Ovary (tissue), 9 donors: Measurements from ENCODE around the gene RYR3. TPM values are rescaled to one million over a fixed set of nuclear protein-coding genes. Genes with fewer than 3 reads are reported as not detected.

Source experiments
- DNase-seq, 5 donors: peaks; one replicate each; pipeline ENCODE4 v3.0.0-alpha.2; 2019 to 2020
- H3K27ac ChIP-seq, 2 donors: fragments of 200-600 bp; one replicate each; pipeline versions ENCODE4 v1.5.1 to v1.8.0; 2019 to 2022
- H3K27me3 ChIP-seq: fragments of 200-600 bp; one replicate; pipeline ENCODE4 v1.8.0; 2022
- H3K36me3 ChIP-seq: fragments of 200-600 bp; sonication (generic); one replicate; pipeline ENCODE4 v1.5.1; 2019
- H3K4me1 ChIP-seq: one replicate; pipeline ENCODE4 v1.8.1; 2013; ENCODE audit warnings: mild to moderate bottlenecking, moderate library complexity; ENCODE audit not compliant: insufficient read depth
- H3K4me3 ChIP-seq: fragments of 200-600 bp; sonication (generic); one replicate; pipeline ENCODE4 v1.5.1; 2017
- H3K9me3 ChIP-seq, 2 donors: fragments of 200-600 bp in 1 of 2; sonication (generic) in 1 of 2; one replicate each; pipeline versions ENCODE4 v1.5.1 to v1.8.1; 2013 to 2019; ENCODE audit warnings: mild to moderate bottlenecking in 1 of 2, moderate library complexity in 1 of 2
- EP300 ChIP-seq: sonication (generic); formaldehyde crosslinking; IDR thresholded peaks from one replicate; pipeline ENCODE4 v1.6.1; 2017; ENCODE audit warnings: antibody characterized with exemption
- POLR2A ChIP-seq: fragments of 450-650 bp; IDR thresholded peaks from one replicate; pipeline ENCODE4 v1.6.1; 2017; ENCODE audit warnings: antibody characterized with exemption, mild to moderate bottlenecking, moderate library complexity
- WGBS, 3 donors: extraction: QIAGEN DNeasy Blood & Tissue Kit in 1 of 3; methylation state at CpG; one replicate each; pipeline versions ENCODE4 v1.1.5 to v1.1.7; 2013 to 2017; 5-methylcytosine and 5-hydroxymethylcytosine counted together
- intact Hi-C, 4 donors: fragments of 100-400 bp; cut with DNase I; formaldehyde crosslinking; loops; one replicate each; pipeline versions ENCODE4 v1.11.0 to v1.15.1; 2022 to 2023
- polyA plus RNA-seq, 2 donors: library from polyadenylated mRNA; stranded (reverse); fragments of 200-250 nt in 1 of 2; fragments of 350-450 nt in 1 of 2; fragmentation: Illumina TruSeq in 1 of 2; extraction: RNeasy Lipid Tissue Mini Kit (QIAGEN cat#74804) in 1 of 2; gene quantifications; one replicate each; pipeline ENCODE4 v1.2.3, GENCODE V29; 2013 to 2014
- total RNA-seq, 7 donors: library from RNA; depleted of rRNA in 2 of 7; stranded (reverse); fragments of >200 nt in 2 of 7; fragmentation: NEBNext Ultra II Directional in 3 of 7; extraction: Animal tissue kit (Norgen Biotek cat#: 25700) in 3 of 7; gene quantifications; one replicate each; pipeline versions ENCODE4 v1.1.0 to v1.2.4, GENCODE V29; 2016 to 2023
- TF ChIP-seq, protein P1 (sequence below), 3 donors: fragments of 450-650 bp in 2 of 3; fragments of 200-600 bp in 1 of 3; IDR thresholded peaks; one replicate each; pipeline versions ENCODE4 v1.5.1 to v1.8.0; 2016 to 2022; ENCODE audit warnings: antibody characterized with exemption in 3 of 3, mild to moderate bottlenecking in 1 of 3
- donor health status: DM: no; HTN: no; CAD: no; lungs with moderate emphysema.
- donor health status: DM: no; HTN: no; CAD: no.
- donor health status: Bipolar disorder and iron deficiency.
- donor health status: DM: yes; HTN: yes; CAD: no.
- donor health status: DM: no; HTN: no; CAD: no.
- donor health status: DM: yes; HTN: yes; CAD: no.

Gene RYR3
- total and polyA plus RNA-seq, 9 donors: 0.52 to 6.0 (median 0.96) TPM

DNA sequence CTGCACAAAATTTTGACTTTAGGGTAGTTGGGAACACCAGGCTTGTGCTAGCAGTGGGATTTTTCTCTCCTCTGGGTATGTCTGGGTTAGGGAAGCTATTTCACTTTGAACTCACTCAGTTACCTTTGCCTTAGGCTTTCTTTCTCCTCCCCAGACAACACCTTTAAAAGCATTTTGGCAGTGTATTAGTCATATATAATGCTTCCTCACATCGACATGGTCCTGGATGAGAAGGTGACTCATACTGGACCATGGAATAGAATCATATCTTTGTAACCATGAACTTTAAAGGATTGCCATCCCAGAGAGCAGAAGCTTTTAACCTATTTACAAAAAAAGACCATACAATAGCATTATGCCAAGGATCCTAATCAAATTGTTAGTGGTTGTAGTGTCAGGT is 2.7 kb downstream of the RYR3 start:
- Histone ChIP-seq H3K4me1 (peaks cover 5% of the 10 kb centered on the region), H3K27ac (no peak overlapping the region), H3K27me3 (no peaks in the 10 kb centered on the region), H3K4me3 (no peak overlapping the region), H3K9me3 (no peaks in the 10 kb centered on the region), H3K36me3 (no peaks in the 10 kb centered on the region)
- WGBS, 3 donors: 50 to 67% (median 62%) methylated on average over 1 of the region's 1 CpG
- intact Hi-C loops: loop anchor here in 2 of 4 donors (10.0 kb wide), 2 partner anchors 151 to 381 kb away; no protein-coding TSS in a partner anchor
- no peak for DNase-seq
- no peak for TF ChIP-seq EP300
- no peak for TF ChIP-seq POLR2A
- TF ChIP-seq, protein P1, sequence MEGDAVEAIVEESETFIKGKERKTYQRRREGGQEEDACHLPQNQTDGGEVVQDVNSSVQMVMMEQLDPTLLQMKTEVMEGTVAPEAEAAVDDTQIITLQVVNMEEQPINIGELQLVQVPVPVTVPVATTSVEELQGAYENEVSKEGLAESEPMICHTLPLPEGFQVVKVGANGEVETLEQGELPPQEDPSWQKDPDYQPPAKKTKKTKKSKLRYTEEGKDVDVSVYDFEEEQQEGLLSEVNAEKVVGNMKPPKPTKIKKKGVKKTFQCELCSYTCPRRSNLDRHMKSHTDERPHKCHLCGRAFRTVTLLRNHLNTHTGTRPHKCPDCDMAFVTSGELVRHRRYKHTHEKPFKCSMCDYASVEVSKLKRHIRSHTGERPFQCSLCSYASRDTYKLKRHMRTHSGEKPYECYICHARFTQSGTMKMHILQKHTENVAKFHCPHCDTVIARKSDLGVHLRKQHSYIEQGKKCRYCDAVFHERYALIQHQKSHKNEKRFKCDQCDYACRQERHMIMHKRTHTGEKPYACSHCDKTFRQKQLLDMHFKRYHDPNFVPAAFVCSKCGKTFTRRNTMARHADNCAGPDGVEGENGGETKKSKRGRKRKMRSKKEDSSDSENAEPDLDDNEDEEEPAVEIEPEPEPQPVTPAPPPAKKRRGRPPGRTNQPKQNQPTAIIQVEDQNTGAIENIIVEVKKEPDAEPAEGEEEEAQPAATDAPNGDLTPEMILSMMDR (IDR thresholded peaks at IDR 0.05): no peak

DNA sequence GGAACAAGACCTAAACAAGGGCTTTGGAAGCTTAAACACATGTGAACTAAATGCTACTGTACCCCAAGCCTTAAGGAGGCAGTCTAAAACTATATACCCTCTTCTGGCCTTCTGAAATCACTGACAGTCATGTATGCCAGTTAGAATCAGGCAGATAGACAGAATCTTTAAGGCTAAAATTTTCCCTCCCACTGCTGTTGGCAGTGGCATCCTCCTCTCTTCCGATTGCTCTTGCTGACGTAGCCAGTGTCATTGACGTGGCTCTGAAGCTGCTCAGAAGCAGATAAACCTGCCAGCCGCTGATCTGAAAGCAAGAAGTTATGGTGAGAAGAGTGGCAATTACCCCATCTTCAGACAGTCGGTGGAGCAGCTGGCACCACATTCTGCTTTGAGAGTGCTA is 3.3 kb downstream of the RYR3 start:
- no peak for TF ChIP-seq EP300
- TF ChIP-seq, protein P1 (IDR thresholded peaks at IDR 0.05): no peak
- no peak for TF ChIP-seq POLR2A
- Histone ChIP-seq H3K4me3 (no peak overlapping the region), H3K9me3 (no peaks in the 10 kb centered on the region), H3K27me3 (no peaks in the 10 kb centered on the region), H3K36me3 (no peaks in the 10 kb centered on the region), H3K27ac (no peak overlapping the region), H3K4me1 (peaks cover 5% of the 10 kb centered on the region)
- WGBS, 3 donors: 69 to 74% (median 73%) methylated on average over 5 of the region's 5 CpGs
- intact Hi-C loops: loop anchor here in 2 of 4 donors (10.0 kb wide), 2 partner anchors 151 to 381 kb away; no protein-coding TSS in a partner anchor
- no peak for DNase-seq

DNA sequence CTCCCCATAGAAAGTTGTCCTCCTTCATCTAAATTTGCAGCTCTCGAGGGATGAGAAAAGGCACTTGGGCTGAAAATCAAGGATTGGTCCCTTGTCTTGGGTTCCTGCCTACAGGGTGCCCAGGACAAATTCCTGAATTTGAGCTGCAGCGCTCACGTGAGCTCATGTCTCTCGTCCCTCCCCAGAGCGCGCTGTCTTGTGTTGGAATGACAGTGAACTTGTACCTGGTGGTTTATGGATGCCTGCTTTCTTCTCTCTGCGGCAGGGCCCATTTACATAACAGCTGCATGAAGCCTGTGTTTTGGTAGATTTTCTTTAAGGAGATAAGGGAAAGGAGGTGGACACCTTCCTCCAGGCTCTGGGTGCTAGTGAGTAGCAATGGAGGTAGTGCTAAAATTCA is 4.3 kb downstream of the RYR3 start:
- Histone ChIP-seq H3K4me1 (peaks cover 5% of the 10 kb centered on the region), H3K36me3 (no peaks in the 10 kb centered on the region), H3K4me3 (no peak overlapping the region), H3K9me3 (no peaks in the 10 kb centered on the region), H3K27me3 (no peaks in the 10 kb centered on the region), H3K27ac (no peak overlapping the region)
- no peak for DNase-seq
- WGBS, 3 donors: 75 to 82% (median 76%) methylated on average over 7 of the region's 7 CpGs
- TF ChIP-seq EP300: no peak
- TF ChIP-seq, protein P1 (IDR thresholded peaks at IDR 0.05): no peak
- intact Hi-C loops: loop anchor here in 2 of 4 donors (10.0 kb wide), 2 partner anchors 150 to 380 kb away; no protein-coding TSS in a partner anchor

DNA sequence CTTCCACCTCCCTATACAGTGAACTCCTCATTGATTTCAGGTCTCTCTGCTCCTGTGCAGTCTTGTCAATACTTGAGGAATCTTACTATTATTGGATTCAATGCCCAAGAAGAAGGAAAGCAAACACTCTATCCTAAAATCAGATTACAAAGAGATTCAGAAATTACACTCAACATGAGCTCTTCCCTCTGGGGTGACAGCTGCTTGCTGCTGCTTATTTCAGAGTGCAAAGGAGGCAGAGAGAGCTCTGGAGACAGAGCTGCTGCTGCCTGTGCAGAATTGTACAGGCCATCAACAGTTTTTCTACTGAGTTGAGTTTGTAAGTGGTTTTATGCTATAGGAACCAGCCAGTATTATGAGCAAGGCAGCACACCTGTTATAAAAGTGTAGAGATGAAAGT is 7.1 kb downstream of the RYR3 start:
- no peaks in the 10 kb centered on the region for H3K27me3 ChIP-seq
- H3K27ac ChIP-seq: no peak overlapping the region
- intact Hi-C loops: loop anchor here in 2 of 4 donors (10.0 kb wide), 2 partner anchors 147 to 377 kb away; no protein-coding TSS in a partner anchor
- DNase-seq: no peak
- no peak overlapping the region for H3K4me3 ChIP-seq
- no peak for TF ChIP-seq POLR2A
- TF ChIP-seq EP300: no peak
- TF ChIP-seq, protein P1 (IDR thresholded peaks at IDR 0.05): no peak
- no peaks in the 10 kb centered on the region for H3K36me3 ChIP-seq
- no peaks in the 10 kb centered on the region for H3K9me3 ChIP-seq
- H3K4me1 ChIP-seq: no peaks in the 10 kb centered on the region

DNA sequence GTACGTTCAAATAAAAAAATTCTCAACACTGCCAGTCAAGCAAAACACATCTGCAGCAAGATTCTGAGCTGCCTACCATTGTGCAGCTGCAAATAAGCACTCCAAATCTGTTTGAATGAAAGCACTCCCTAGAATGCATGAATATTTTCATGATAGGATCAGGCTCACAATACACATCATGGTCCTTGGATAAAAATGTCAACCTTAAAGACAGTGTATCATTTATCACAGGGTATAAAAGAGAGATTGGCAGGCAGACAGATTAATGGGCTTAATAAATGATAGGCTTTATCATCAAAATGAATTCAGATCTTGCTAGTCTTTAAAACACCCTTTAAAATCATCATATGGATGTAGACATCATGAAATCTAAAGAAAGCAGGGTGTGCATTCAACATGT is 9.2 kb downstream of the RYR3 start:
- intact Hi-C loops: no loop called here
- Histone ChIP-seq H3K27me3 (no peaks in the 10 kb centered on the region), H3K27ac (no peak overlapping the region), H3K9me3 (no peaks in the 10 kb centered on the region), H3K4me3 (no peak overlapping the region), H3K4me1 (no peaks in the 10 kb centered on the region), H3K36me3 (no peaks in the 10 kb centered on the region)
- TF ChIP-seq EP300 (no peak), POLR2A (no peak)
- TF ChIP-seq, protein P1 (IDR thresholded peaks at IDR 0.05): no peak
- WGBS, 3 donors: 55 to 74% (median 66%) methylated on average over 1 of the region's 1 CpG
- DNase-seq: no peak
